Vagina (tissue), 2 donors: ENCODE measurements around the gene RUSC2.

ENCODE experiments used
- POLR2AphosphoS5 ChIP-seq, 2 donors: sonication (generic); formaldehyde crosslinking; IDR thresholded peaks; one replicate each; pipeline ENCODE4 v1.9.0; 2017; ENCODE audit warnings: antibody characterized with exemption in 2 of 2, mild to moderate bottlenecking in 2 of 2, low read depth in 1 of 2; ENCODE audit not compliant: insufficient read depth in 1 of 2
- TF ChIP-seq, protein P1 (sequence below), 3 experiments: fragments of 450-650 bp in 2 of 3; fragments of 200-600 bp in 1 of 3; sonication (generic) in 1 of 3; IDR thresholded peaks; one replicate each; pipeline ENCODE4 v1.5.1; 2017 to 2019; ENCODE audit warnings: antibody characterized with exemption in 3 of 3, mild to moderate bottlenecking in 2 of 3, moderate library complexity in 2 of 3

DNA sequence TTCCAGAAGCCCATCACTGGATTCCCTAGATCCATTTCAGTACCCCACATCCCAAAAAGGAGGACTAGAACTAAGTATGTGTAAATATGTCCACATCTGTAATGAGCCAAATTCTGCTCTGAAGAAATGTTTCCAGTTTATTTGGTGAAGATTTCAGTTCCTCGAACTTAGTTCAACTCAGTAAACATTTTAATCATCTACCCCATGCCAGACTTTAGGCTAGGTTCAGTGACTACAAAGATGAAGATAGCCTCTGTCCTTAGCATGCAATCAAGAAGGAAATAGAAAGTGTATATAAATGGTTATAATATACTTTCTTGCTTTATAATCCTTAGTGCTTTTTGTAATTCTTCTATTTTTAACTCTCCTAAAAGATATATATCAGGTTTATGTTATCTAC lies 21.5 kb downstream of the RUSC2 start:
- TF ChIP-seq, protein P1, sequence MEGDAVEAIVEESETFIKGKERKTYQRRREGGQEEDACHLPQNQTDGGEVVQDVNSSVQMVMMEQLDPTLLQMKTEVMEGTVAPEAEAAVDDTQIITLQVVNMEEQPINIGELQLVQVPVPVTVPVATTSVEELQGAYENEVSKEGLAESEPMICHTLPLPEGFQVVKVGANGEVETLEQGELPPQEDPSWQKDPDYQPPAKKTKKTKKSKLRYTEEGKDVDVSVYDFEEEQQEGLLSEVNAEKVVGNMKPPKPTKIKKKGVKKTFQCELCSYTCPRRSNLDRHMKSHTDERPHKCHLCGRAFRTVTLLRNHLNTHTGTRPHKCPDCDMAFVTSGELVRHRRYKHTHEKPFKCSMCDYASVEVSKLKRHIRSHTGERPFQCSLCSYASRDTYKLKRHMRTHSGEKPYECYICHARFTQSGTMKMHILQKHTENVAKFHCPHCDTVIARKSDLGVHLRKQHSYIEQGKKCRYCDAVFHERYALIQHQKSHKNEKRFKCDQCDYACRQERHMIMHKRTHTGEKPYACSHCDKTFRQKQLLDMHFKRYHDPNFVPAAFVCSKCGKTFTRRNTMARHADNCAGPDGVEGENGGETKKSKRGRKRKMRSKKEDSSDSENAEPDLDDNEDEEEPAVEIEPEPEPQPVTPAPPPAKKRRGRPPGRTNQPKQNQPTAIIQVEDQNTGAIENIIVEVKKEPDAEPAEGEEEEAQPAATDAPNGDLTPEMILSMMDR (IDR thresholded peaks at IDR 0.05) = no peak
- TF ChIP-seq POLR2AphosphoS5 (IDR thresholded peaks at IDR 0.05; ENCODE audit: insufficient read depth in 1 of 2, low read depth in 1 of 2) = no peak
